Stimulated activated CD4-positive, alpha-beta T cell treated with anti-CD3 and anti-CD28 coated beads, Interleukin-4, amount 100 ng/mL, for 1 hour (primary cell): ENCODE measurements around the gene EPB41L1.

Source experiments
- DNase-seq: peaks from one replicate; pipeline ENCODE4 v3.0.0-alpha.2; 2020

The EPB41L1 gene

GRCh38 chr20:36234771-36235320 lies 80.3 kb downstream of the EPB41L1 start:
- DNase-seq: no peak

- peak; percentile 83 for DNase-seq
These were observed 81.6 kb downstream of the EPB41L1 start, which contains the start of gene AAR2 for GRCh38 chr20:36235892-36236785. AAR2 (plus strand) TSS chr20:36236478; CDS start chr20:36239869, 3,391 bp downstream.

GRCh38 chr20:36236786-36237121 lies 82.2 kb downstream of the EPB41L1 start:
- DNase-seq: no peak

- DNase-seq: no peak
These were observed 82.9 kb downstream of the EPB41L1 start for GRCh38 chr20:36237477-36237876.

- no peak for DNase-seq
These were observed 83.6 kb downstream of the EPB41L1 start for GRCh38 chr20:36238153-36238552.

- no peak for DNase-seq
These were observed 84.2 kb downstream of the EPB41L1 start for GRCh38 chr20:36238760-36239159.

GRCh38 chr20:36240076-36240475 lies 85.5 kb downstream of the EPB41L1 start:
- no peak for DNase-seq

GRCh38 chr20:36241678-36242077 lies 87.1 kb downstream of the EPB41L1 start:
- no peak for DNase-seq

GRCh38 chr20:36243726-36244125 lies 89.2 kb downstream of the EPB41L1 start:
- DNase-seq: no peak

- no peak for DNase-seq
These were observed 91.9 kb downstream of the EPB41L1 start for GRCh38 chr20:36246401-36246800.

- no peak for DNase-seq
These were observed 94.3 kb downstream of the EPB41L1 start for GRCh38 chr20:36248836-36249235.

GRCh38 chr20:36249450-36249849 lies 94.9 kb downstream of the EPB41L1 start:
- no peak for DNase-seq

GRCh38 chr20:36251426-36251825 lies 96.9 kb downstream of the EPB41L1 start:
- DNase-seq: no peak

GRCh38 chr20:36252511-36252910 lies 98.0 kb downstream of the EPB41L1 start:
- DNase-seq: no peak

- no peak for DNase-seq
These were observed 98.5 kb downstream of the EPB41L1 start for GRCh38 chr20:36253036-36253435.

- no peak for DNase-seq
These were observed 99.5 kb downstream of the EPB41L1 start for GRCh38 chr20:36254076-36254475.

- DNase-seq: no peak
These were observed 100.9 kb downstream of the EPB41L1 start for GRCh38 chr20:36255445-36255844.

- DNase-seq: no peak
These were observed 104.9 kb downstream of the EPB41L1 start for GRCh38 chr20:36259177-36260061.

- no peak for DNase-seq
These were observed 105.8 kb downstream of the EPB41L1 start for GRCh38 chr20:36260316-36260715.

- DNase-seq: no peak
These were observed 107.0 kb downstream of the EPB41L1 start for GRCh38 chr20:36261389-36262105.

GRCh38 chr20:36262440-36262839 lies 107.9 kb downstream of the EPB41L1 start:
- DNase-seq: no peak

- no peak for DNase-seq
These were observed 110.1 kb downstream of the EPB41L1 start for GRCh38 chr20:36264426-36265246.
